ENCODE data around the gene HSPA2.

Gene HSPA2

GRCh38 chr14:64540208-64541202 lies at the start of gene HSPA2:
Gene HSPA2 (plus strand): TSS chr14:64540741. CDS start chr14:64540850, 109 bp downstream.
- DNase-seq (ENCODE audit: low read depth in 2 of 2): peak; percentile 86 to 92

DNA sequence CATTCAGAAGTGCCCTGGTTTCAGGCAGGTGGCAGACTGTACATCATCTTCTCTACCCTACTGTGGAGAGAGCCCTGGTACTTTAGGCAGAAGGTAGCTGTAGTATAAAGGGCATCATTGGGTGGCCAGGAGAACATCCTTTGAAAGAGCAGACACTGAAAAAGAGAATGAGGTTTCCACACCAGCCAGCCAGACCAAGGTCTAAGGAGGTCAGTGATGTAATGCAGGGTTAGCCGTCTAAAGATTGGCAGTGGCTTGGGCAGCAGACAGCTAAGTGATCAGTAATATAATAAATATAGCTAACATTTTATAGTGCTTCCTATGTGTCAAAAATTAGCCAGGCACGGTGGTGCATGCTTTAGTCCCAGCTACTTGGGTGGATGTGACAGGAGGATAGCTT lies 48.9 kb upstream of the HSPA2 start:
- no peak for DNase-seq (ENCODE audit: low read depth in 2 of 2)

- no peak for DNase-seq (ENCODE audit: low read depth in 2 of 2)
Measured at GRCh38 chr14:64493455-64493854, 47.1 kb upstream of the HSPA2 start.

GRCh38 chr14:64495252-64495651 lies 45.3 kb upstream of the HSPA2 start:
- DNase-seq (ENCODE audit: low read depth in 2 of 2): no peak

- DNase-seq (ENCODE audit: low read depth in 2 of 2): no peak
Measured at GRCh38 chr14:64496764-64497163, 43.8 kb upstream of the HSPA2 start.

GRCh38 chr14:64500088-64500487 lies 40.5 kb upstream of the HSPA2 start:
- no peak for DNase-seq (ENCODE audit: low read depth in 2 of 2)

GRCh38 chr14:64501411-64502171 lies 39.0 kb upstream of the HSPA2 start:
- DNase-seq (ENCODE audit: low read depth in 2 of 2): no peak

GRCh38 chr14:64502456-64502855 lies 38.1 kb upstream of the HSPA2 start:
- DNase-seq (ENCODE audit: low read depth in 2 of 2): no peak

DNA sequence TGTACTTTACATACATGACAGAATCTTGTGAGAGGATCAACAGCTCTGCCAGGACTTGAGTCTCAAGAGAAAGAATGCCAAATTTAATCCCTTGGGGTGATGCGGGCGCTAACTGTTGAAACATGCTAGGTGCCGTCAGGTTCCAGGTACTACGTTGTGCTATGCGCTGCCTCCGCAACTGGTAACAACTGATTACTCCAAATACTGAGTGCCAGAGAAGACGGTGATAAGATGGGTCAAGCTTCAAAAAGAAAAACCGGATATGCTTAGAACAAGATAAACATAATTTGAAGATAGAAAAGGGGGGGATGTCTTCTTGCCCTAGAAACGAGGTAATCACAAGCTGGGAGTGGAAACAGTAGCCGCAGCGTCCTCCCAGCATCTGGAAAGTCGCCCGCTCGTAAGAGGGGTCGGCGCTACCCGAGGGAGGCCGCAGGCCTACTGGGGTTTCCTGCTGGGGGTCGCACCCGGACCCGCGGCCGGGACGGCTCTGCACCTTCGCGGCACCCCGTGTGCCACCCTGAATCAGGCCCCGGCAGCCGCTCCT lies 37.6 kb upstream of the HSPA2 start:
- DNase-seq (ENCODE audit: low read depth in 2 of 2): peak in 1 of 2 experiments; percentile 18

GRCh38 chr14:64503434-64504309 lies 36.9 kb upstream of the HSPA2 start, which contains the start of gene ZBTB25:
Gene ZBTB25 (minus strand): TSS chr14:64503838. CDS start chr14:64490533, 13,305 bp downstream.
- peak; percentile 87 to 89 for DNase-seq (ENCODE audit: low read depth in 2 of 2)

GRCh38 chr14:64504310-64504896 lies 36.1 kb upstream of the HSPA2 start, which contains the start of gene ZBTB1:
Gene ZBTB1 (plus strand): TSS chr14:64504770. CDS start chr14:64521505, 16,735 bp downstream.
- DNase-seq (ENCODE audit: low read depth in 2 of 2): peak; percentile 72 to 82

DNA sequence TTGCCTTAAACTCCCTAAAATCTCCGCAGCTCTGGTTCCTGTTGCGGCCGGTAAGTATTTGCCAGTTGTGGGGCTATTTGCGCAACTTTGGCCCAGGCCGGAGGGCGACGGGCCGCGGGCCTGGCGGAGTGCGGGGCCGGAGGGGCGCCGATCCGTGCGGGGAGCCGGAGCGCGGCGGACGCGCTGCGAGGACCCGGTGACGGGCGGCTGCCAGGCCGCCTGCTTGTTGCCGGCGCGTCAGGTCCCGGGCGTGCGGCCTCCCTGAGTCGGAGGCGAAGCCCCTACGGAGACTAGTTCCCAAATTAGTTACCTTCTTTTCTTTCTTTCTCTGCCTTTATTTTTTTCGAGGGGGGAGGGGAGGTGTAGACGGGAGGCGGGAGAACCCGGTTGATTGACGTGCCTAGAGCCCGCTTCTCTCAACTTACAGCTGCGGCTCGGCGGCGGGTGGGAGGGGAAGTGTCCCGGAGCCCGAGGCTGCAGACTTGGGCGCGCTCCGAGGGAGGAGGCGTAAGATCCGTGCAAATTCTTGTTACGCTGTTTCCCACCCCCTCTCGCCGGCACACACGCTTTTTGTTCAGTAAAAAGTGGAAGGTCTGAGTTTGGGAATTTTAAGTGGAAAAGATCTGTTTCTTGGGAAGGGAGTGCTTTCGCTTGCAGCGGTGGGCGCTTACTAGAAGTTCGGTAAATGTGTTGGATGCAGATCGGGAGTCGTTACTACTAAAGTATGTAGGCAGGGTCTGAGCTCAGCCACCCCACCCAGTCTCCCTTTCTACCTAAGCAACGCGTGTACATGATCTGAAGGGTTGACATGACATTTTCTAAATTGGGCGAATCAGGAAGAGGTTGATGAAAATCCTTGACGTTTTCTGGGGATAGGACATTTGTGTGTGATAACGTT lies 35.4 kb upstream of the HSPA2 start:
- peak; percentile 71 to 79 for DNase-seq (ENCODE audit: low read depth in 2 of 2)

- no peak for DNase-seq (ENCODE audit: low read depth in 2 of 2)
Measured at GRCh38 chr14:64506721-64507120, 33.8 kb upstream of the HSPA2 start.

GRCh38 chr14:64507376-64508156 lies 33.0 kb upstream of the HSPA2 start:
- DNase-seq (ENCODE audit: low read depth in 2 of 2): no peak

- no peak for DNase-seq (ENCODE audit: low read depth in 2 of 2)
Measured at GRCh38 chr14:64508215-64508776, 32.2 kb upstream of the HSPA2 start.

- DNase-seq (ENCODE audit: low read depth in 2 of 2): no peak
Measured at GRCh38 chr14:64509036-64509435, 31.5 kb upstream of the HSPA2 start.

GRCh38 chr14:64510825-64511671 lies 29.5 kb upstream of the HSPA2 start:
- DNase-seq (ENCODE audit: low read depth in 2 of 2): peak; percentile 37 to 57
